Liver (tissue), 9 donors: ENCODE results near the gene IGF2BP3. TPM values are rescaled to one million over a fixed set of nuclear protein-coding genes. Genes with fewer than 3 reads are reported as not detected.
"Not testable (repeated sequence)": the region's sequence is repeated elsewhere in the genome, so short reads cannot be mapped to it uniquely, and the experiment has no call there.

Experiments used
- DNase-seq: peaks from one replicate; pipeline ENCODE4 v3.0.0-alpha.2; 2017; ENCODE audit warnings: low spot score
- H3K27ac ChIP-seq, 2 donors: one replicate each; pipeline ENCODE4 v1.7.0; 2013; ENCODE audit warnings: inconsistent platforms in 2 of 2, low read length in 2 of 2, control low read depth in 1 of 2, low read depth in 1 of 2, mild to moderate bottlenecking in 1 of 2
- H3K27me3 ChIP-seq, 4 donors: one replicate each; pipeline versions ENCODE4 v1.6.1 to v1.7.0; 2013; ENCODE audit warnings: low read length in 3 of 4, inconsistent platforms in 1 of 4, mild to moderate bottlenecking in 1 of 4, moderate library complexity in 1 of 4; ENCODE audit not compliant: control insufficient read depth in 4 of 4, insufficient read depth in 4 of 4
- H3K36me3 ChIP-seq, 4 donors: one replicate each; pipeline versions ENCODE4 v1.6.1 to v1.7.0; 2013; ENCODE audit warnings: low read length in 3 of 4, mild to moderate bottlenecking in 3 of 4, low read depth in 1 of 4, moderate library complexity in 1 of 4; ENCODE audit not compliant: control insufficient read depth in 4 of 4, insufficient read depth in 3 of 4
- H3K4me1 ChIP-seq, 4 donors: one replicate each; pipeline versions ENCODE4 v1.6.1 to v1.7.0; 2013; ENCODE audit warnings: low read length in 3 of 4, mild to moderate bottlenecking in 3 of 4, moderate library complexity in 1 of 4; ENCODE audit not compliant: control insufficient read depth in 4 of 4, insufficient read depth in 4 of 4
- H3K4me3 ChIP-seq, 3 donors: one replicate each; pipeline versions ENCODE4 v1.6.1 to v1.7.0; 2013; ENCODE audit warnings: low read length in 3 of 3, control low read depth in 1 of 3, low read depth in 1 of 3, mild to moderate bottlenecking in 1 of 3
- H3K9ac ChIP-seq, 2 donors: one replicate each; pipeline ENCODE4 v1.7.0; 2013; ENCODE audit warnings: low read length in 2 of 2, mild to moderate bottlenecking in 2 of 2, moderate library complexity in 2 of 2, control low read depth in 1 of 2, low read depth in 1 of 2
- H3K9me3 ChIP-seq, 4 donors: one replicate each; pipeline versions ENCODE4 v1.6.1 to v1.7.0; 2013; ENCODE audit warnings: low read length in 3 of 4; ENCODE audit not compliant: control insufficient read depth in 4 of 4
- FOXA1 ChIP-seq: IDR thresholded peaks from 2 replicates; pipeline ENCODE4 v1.6.1; 2016; ENCODE audit warnings: antibody characterized with exemption
- GABPA ChIP-seq, 2 donors: IDR thresholded peaks in 1 of 2; conservative IDR thresholded peaks in 1 of 2; 2 replicates each; pipeline ENCODE4 v1.6.1; 2016; ENCODE audit warnings: antibody characterized with exemption in 2 of 2, mild to moderate bottlenecking in 1 of 2, moderate library complexity in 1 of 2
- HNF4A ChIP-seq, 2 donors: conservative IDR thresholded peaks; 2 replicates each; pipeline ENCODE4 v1.6.1; 2016; ENCODE audit warnings: antibody characterized with exemption in 2 of 2, mild to moderate bottlenecking in 2 of 2
- HNF4G ChIP-seq: IDR thresholded peaks from 2 replicates; pipeline ENCODE4 v1.6.1; 2016; ENCODE audit warnings: antibody characterized with exemption
- JUND ChIP-seq, 2 donors: IDR thresholded peaks; 2 replicates each; pipeline ENCODE4 v1.6.1; 2016; ENCODE audit warnings: antibody characterized with exemption in 2 of 2
- NR2F2 ChIP-seq: IDR thresholded peaks from 2 replicates; pipeline ENCODE4 v1.6.1; 2016; ENCODE audit warnings: antibody characterized with exemption
- RAD21 ChIP-seq, 2 donors: IDR thresholded peaks; 2 replicates each; pipeline ENCODE4 v1.6.1; 2016; ENCODE audit warnings: antibody characterized with exemption in 2 of 2, mild to moderate bottlenecking in 2 of 2
- RXRA ChIP-seq, 2 donors: IDR thresholded peaks; 2 replicates each; pipeline ENCODE4 v1.6.1; 2017 to 2018; ENCODE audit warnings: antibody characterized with exemption in 2 of 2, mild to moderate bottlenecking in 1 of 2
- TAF1 ChIP-seq: conservative IDR thresholded peaks from 2 replicates; pipeline ENCODE4 v1.6.1; 2016; ENCODE audit warnings: antibody characterized with exemption, mild to moderate bottlenecking
- WGBS: extraction: QIAGEN DNeasy Blood & Tissue Kit; methylation state at CpG from one replicate; pipeline ENCODE4 v1.1.7; 2013; 5-methylcytosine and 5-hydroxymethylcytosine counted together
- polyA plus RNA-seq, 2 donors: library from polyadenylated mRNA; stranded (reverse) in 1 of 2; unstranded in 1 of 2; fragments of 200-250 nt in 1 of 2; fragments of >200 nt in 1 of 2; fragmentation: Nextera tagmentation in 1 of 2; extraction: Ambion mirVana in 1 of 2; gene quantifications; one replicate each; pipeline versions ENCODE4 v1.2.1 to v1.2.3, GENCODE V29; 2013 to 2015
- total RNA-seq, 2 donors: library from RNA; depleted of rRNA; stranded (reverse); fragments of >200 nt; gene quantifications; one replicate each; pipeline ENCODE4 v1.2.3, GENCODE V29; 2014
- TF ChIP-seq, protein P1 (sequence below): IDR thresholded peaks from 2 replicates; pipeline ENCODE4 v1.6.1; 2016; ENCODE audit warnings: antibody characterized with exemption, mild to moderate bottlenecking
- TF ChIP-seq, protein P2 (sequence below): fragments of 150-350 bp; IDR thresholded peaks from 2 replicates; pipeline ENCODE4 v1.5.1; 2017; ENCODE audit warnings: improper control_type of control experiment, low read depth, low read length; ENCODE audit not compliant: missing input control
- TF ChIP-seq, protein P3 (sequence below): IDR thresholded peaks from 2 replicates; pipeline ENCODE4 v1.6.1; 2016; ENCODE audit warnings: antibody characterized with exemption
- TF ChIP-seq, protein P4 (sequence below): IDR thresholded peaks from 2 replicates; pipeline ENCODE4 v1.6.1; 2016; ENCODE audit warnings: antibody characterized with exemption
- TF ChIP-seq, protein P5 (sequence below): IDR thresholded peaks from 2 replicates; pipeline ENCODE4 v1.6.1; 2016; ENCODE audit warnings: antibody characterized with exemption
- donor health status: healthy.
- donor health status: healthy.
- donor health status: healthy.
- donor health status: healthy.
- donor health status: healthy.

The IGF2BP3 gene
- total and polyA plus RNA-seq, 4 donors: 0.17 to 28.4 (median 0.23) TPM; not detected in 1

DNA sequence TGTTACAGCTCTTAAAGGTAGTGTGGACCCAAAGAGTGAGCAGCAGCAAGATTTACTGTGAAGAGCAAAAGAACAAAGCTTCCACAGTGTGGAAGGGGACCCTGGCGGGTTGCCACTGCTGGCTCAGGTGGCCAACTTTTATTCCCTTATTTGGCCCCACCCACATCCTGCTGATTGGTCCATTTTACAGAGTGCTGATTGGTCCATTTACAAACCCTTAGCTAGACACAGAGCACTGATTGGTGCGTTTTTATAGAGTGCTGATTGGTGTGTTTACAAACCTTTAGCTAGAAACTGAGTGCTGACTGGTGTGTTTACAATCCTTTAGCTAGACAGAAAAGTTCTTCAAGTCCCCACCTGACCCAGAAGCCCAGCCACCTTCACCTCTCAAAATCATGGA, 63.7 kb downstream of the IGF2BP3 start:
- not testable (repeated sequence) for H3K9me3 ChIP-seq, DNase-seq, H3K27me3 ChIP-seq, H3K36me3 ChIP-seq, H3K4me3 ChIP-seq, H3K9ac ChIP-seq, H3K27ac ChIP-seq, H3K4me1 ChIP-seq
- 94% methylated on average over 2 of the region's 2 CpGs for WGBS

DNA sequence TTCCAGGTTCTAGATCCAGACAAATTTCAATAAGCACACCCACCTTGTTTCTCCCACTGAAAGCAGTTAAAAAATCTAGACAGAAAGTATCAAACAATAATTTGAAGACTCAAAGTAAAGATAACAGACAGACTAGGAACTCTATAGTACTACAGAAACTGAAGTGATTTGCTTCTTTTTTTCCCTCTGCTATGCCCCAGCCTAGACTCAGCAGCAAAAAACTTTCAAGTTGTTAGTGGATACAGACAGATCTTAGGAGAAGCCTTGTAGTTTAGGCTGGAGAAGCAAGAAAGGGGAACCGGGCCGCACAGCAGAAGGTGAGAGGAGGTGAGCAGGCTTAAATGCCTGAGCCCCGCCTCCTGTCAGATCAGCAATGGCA, 65.1 kb downstream of the IGF2BP3 start:
- no peaks in the 10 kb centered on the region for H3K27me3 ChIP-seq
- no peak overlapping the region for H3K9ac ChIP-seq
- H3K36me3 ChIP-seq: no peaks in the 10 kb centered on the region
- no peak for DNase-seq
- no peak overlapping the region for H3K27ac ChIP-seq
- no peak for TF ChIP-seq NR2F2
- no peak for TF ChIP-seq RAD21 (IDR thresholded peaks at IDR 0.05)
- no peak for TF ChIP-seq HNF4G
- TF ChIP-seq, protein P1, sequence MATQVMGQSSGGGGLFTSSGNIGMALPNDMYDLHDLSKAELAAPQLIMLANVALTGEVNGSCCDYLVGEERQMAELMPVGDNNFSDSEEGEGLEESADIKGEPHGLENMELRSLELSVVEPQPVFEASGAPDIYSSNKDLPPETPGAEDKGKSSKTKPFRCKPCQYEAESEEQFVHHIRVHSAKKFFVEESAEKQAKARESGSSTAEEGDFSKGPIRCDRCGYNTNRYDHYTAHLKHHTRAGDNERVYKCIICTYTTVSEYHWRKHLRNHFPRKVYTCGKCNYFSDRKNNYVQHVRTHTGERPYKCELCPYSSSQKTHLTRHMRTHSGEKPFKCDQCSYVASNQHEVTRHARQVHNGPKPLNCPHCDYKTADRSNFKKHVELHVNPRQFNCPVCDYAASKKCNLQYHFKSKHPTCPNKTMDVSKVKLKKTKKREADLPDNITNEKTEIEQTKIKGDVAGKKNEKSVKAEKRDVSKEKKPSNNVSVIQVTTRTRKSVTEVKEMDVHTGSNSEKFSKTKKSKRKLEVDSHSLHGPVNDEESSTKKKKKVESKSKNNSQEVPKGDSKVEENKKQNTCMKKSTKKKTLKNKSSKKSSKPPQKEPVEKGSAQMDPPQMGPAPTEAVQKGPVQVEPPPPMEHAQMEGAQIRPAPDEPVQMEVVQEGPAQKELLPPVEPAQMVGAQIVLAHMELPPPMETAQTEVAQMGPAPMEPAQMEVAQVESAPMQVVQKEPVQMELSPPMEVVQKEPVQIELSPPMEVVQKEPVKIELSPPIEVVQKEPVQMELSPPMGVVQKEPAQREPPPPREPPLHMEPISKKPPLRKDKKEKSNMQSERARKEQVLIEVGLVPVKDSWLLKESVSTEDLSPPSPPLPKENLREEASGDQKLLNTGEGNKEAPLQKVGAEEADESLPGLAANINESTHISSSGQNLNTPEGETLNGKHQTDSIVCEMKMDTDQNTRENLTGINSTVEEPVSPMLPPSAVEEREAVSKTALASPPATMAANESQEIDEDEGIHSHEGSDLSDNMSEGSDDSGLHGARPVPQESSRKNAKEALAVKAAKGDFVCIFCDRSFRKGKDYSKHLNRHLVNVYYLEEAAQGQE: no peak
- no peak for TF ChIP-seq HNF4A (conservative IDR thresholded peaks at IDR 0.05)
- TF ChIP-seq, protein P2, sequence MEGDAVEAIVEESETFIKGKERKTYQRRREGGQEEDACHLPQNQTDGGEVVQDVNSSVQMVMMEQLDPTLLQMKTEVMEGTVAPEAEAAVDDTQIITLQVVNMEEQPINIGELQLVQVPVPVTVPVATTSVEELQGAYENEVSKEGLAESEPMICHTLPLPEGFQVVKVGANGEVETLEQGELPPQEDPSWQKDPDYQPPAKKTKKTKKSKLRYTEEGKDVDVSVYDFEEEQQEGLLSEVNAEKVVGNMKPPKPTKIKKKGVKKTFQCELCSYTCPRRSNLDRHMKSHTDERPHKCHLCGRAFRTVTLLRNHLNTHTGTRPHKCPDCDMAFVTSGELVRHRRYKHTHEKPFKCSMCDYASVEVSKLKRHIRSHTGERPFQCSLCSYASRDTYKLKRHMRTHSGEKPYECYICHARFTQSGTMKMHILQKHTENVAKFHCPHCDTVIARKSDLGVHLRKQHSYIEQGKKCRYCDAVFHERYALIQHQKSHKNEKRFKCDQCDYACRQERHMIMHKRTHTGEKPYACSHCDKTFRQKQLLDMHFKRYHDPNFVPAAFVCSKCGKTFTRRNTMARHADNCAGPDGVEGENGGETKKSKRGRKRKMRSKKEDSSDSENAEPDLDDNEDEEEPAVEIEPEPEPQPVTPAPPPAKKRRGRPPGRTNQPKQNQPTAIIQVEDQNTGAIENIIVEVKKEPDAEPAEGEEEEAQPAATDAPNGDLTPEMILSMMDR: no peak
- TF ChIP-seq GABPA (IDR thresholded peaks at IDR 0.05 in 1 of 2, conservative IDR thresholded peaks at IDR 0.05 in 1 of 2): no peak
- no peak for TF ChIP-seq TAF1
- TF ChIP-seq, protein P3, sequence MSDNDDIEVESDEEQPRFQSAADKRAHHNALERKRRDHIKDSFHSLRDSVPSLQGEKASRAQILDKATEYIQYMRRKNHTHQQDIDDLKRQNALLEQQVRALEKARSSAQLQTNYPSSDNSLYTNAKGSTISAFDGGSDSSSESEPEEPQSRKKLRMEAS: no peak
- no peak for TF ChIP-seq JUND (IDR thresholded peaks at IDR 0.05)
- TF ChIP-seq FOXA1: no peak
- TF ChIP-seq, protein P4, sequence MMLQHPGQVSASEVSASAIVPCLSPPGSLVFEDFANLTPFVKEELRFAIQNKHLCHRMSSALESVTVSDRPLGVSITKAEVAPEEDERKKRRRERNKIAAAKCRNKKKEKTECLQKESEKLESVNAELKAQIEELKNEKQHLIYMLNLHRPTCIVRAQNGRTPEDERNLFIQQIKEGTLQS: no peak
- TF ChIP-seq, protein P5, sequence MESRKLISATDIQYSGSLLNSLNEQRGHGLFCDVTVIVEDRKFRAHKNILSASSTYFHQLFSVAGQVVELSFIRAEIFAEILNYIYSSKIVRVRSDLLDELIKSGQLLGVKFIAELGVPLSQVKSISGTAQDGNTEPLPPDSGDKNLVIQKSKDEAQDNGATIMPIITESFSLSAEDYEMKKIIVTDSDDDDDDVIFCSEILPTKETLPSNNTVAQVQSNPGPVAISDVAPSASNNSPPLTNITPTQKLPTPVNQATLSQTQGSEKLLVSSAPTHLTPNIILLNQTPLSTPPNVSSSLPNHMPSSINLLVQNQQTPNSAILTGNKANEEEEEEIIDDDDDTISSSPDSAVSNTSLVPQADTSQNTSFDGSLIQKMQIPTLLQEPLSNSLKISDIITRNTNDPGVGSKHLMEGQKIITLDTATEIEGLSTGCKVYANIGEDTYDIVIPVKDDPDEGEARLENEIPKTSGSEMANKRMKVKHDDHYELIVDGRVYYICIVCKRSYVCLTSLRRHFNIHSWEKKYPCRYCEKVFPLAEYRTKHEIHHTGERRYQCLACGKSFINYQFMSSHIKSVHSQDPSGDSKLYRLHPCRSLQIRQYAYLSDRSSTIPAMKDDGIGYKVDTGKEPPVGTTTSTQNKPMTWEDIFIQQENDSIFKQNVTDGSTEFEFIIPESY: no peak
- TF ChIP-seq RXRA (IDR thresholded peaks at IDR 0.05): no peak
- H3K4me3 ChIP-seq: no peak overlapping the region
- no peaks in the 10 kb centered on the region for H3K4me1 ChIP-seq
- no peaks in the 10 kb centered on the region for H3K9me3 ChIP-seq
- 95% methylated on average over 3 of the region's 3 CpGs for WGBS
